HG03457 (cell line): ENCODE data around the gene HAGH.

ENCODE experiments used
- ATAC-seq: cut with Tn5 transposase; IDR thresholded peaks from one replicate; pipeline ENCODE4 v1.9.1; 2021; ENCODE audit warnings: moderate number of reproducible peaks; ENCODE audit not compliant: unreplicated experiment

The HAGH gene

GRCh38 chr16:1765826-1766225 is 60.8 kb downstream of the HAGH start:
- no peak for ATAC-seq

DNA sequence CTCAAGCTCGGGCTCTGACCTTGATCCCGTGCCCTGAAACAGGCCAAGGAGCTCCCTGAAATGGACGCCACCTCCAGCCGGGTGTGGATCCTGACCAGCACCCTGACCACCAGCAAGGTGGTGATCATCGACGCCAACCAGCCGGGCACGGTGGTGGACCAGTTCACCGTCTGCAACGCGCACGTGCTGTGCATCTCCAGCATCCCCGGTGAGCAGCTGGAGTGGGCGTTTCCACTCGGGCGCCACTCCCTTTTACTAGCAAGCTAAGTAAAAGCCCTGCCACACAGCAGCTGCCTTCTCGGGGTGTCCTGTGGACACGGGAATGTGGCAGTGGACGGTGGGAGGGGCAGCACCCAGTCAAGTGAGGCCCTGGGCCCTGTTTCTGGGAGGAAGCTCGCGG is 61.7 kb downstream of the HAGH start:
- ATAC-seq: no peak

GRCh38 chr16:1763521-1764511 is 62.8 kb downstream of the HAGH start:
- no peak for ATAC-seq

DNA sequence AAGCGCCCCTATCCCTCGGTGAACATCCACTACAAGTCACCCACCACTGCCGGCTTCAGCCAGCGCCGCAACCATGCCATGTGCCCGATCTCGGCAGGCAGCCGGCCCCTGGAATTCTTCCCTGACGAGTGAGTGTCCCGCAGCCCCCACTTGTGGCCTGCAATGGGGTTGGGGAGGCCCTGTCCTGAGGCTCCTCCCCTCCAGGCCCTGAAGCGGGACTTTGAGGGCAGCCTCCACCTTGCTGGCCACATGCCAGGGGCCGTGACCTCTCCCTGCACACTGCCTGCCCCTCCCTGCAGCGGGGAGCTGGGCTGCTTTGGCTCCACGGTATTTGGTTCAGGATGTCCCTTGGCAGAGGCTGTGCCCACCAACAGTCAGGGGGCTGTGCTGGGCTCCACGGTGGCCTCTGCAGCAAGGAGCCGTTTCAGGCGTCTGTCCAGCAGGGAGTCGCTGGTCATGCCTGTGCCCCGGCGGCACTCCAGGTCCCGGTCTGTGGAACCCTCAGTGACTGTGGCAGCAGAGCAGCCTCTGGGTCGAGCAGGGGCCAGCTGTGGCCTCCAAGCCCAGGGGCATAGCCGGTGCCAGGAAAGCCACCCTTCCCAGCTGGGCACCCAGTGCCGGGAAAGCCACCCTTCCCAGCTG is 63.6 kb downstream of the HAGH start:
- no peak for ATAC-seq

GRCh38 chr16:1762196-1762878 is 64.3 kb downstream of the HAGH start:
- no peak for ATAC-seq

GRCh38 chr16:1761751-1762150 is 64.9 kb downstream of the HAGH start:
- ATAC-seq: no peak

GRCh38 chr16:1760911-1761310 is 65.7 kb downstream of the HAGH start:
- ATAC-seq: no peak

GRCh38 chr16:1759511-1759910 is 67.1 kb downstream of the HAGH start:
- no peak for ATAC-seq

DNA sequence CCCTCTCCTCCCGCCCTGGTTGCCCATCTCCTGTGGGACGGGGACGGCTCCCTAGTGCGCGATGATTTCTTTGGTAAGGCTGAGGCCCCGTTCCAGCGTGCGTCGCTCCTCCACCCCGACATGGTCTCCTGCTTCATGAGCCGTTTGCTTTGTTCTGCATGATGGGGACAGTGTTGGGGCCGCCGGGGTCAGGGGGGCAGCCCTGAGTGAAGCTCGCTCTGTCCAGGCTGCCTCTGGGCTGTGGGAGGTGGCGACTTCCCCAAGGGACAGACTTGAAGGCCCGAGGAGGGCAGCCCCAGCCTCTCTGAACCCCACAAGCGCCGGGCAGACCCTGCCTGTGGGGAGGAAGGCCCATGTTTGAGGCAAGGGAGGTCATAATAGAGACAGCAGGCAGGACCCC is 67.7 kb downstream of the HAGH start:
- ATAC-seq: no peak

GRCh38 chr16:1757714-1758461 is 68.7 kb downstream of the HAGH start:
- ATAC-seq: no peak
